GM21723 (cell line): ENCODE measurements around the gene EPHB2.

Experiments
- ATAC-seq: cut with Tn5 transposase; IDR thresholded peaks from one replicate; pipeline ENCODE4 v1.9.1; 2021; ENCODE audit warnings: mild to moderate bottlenecking, moderate library complexity; ENCODE audit not compliant: unreplicated experiment

The EPHB2 gene

GRCh38 chr1:22852144-22852655 is 141.6 kb downstream of the EPHB2 start:
- no peak for ATAC-seq

- ATAC-seq = no peak
Measured at GRCh38 chr1:22853651-22854185, 143.1 kb downstream of the EPHB2 start.

GRCh38 chr1:22854688-22855565 is 144.3 kb downstream of the EPHB2 start:
- peak; percentile 70 for ATAC-seq

GRCh38 chr1:22855668-22856606 is 145.3 kb downstream of the EPHB2 start:
- ATAC-seq = no peak

- no peak for ATAC-seq
Measured at GRCh38 chr1:22857661-22858060, 147.0 kb downstream of the EPHB2 start.

- no peak for ATAC-seq
Measured at GRCh38 chr1:22860414-22860800, 149.8 kb downstream of the EPHB2 start.

GRCh38 chr1:22860883-22861385 is 150.3 kb downstream of the EPHB2 start:
- no peak for ATAC-seq

GRCh38 chr1:22861764-22862440 is 151.3 kb downstream of the EPHB2 start:
- no peak for ATAC-seq

- no peak for ATAC-seq
Measured at GRCh38 chr1:22862752-22863151, 152.1 kb downstream of the EPHB2 start.

GRCh38 chr1:22863766-22864165 is 153.1 kb downstream of the EPHB2 start:
- no peak for ATAC-seq

GRCh38 chr1:22864886-22865285 is 154.2 kb downstream of the EPHB2 start:
- no peak for ATAC-seq

- no peak for ATAC-seq
Measured at GRCh38 chr1:22865736-22866135, 155.1 kb downstream of the EPHB2 start.

GRCh38 chr1:22866868-22867267 is 156.2 kb downstream of the EPHB2 start:
- no peak for ATAC-seq

GRCh38 chr1:22868331-22868730 is 157.7 kb downstream of the EPHB2 start:
- ATAC-seq = no peak

GRCh38 chr1:22869325-22869724 is 158.7 kb downstream of the EPHB2 start:
- no peak for ATAC-seq

GRCh38 chr1:22870201-22870871 is 159.7 kb downstream of the EPHB2 start:
- no peak for ATAC-seq

GRCh38 chr1:22872981-22873664 is 162.5 kb downstream of the EPHB2 start:
- ATAC-seq = no peak

GRCh38 chr1:22874785-22875184 is 164.1 kb downstream of the EPHB2 start:
- ATAC-seq = no peak

GRCh38 chr1:22875241-22875640 is 164.6 kb downstream of the EPHB2 start:
- ATAC-seq = no peak
